Measurements from ENCODE around the gene LRPAP1.
"Not testable (repeated sequence)": the region's sequence is repeated elsewhere in the genome, so short reads cannot be mapped to it uniquely, and the experiment has no call there.

DNA sequence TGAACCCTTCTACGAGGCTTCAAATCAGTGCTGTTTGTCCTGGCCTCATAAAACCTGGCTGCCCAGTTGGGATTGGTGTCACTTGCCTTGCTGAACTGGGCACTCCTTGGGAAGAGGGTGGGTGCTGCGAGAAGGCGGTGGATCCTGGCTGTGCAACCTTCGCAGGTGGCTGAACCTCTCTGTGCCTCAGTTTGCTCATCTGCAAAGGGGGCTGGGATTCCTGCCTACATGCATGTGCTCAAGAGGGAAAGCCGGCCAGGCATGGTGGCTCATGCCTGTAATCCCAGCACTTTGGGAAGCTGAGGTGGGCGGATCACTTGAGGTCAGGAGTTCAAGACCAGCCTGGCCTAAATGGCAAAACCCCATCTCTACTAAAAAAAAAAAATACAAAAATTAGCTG lies 17.8 kb upstream of the LRPAP1 start:
- TF ChIP-seq, protein P1, sequence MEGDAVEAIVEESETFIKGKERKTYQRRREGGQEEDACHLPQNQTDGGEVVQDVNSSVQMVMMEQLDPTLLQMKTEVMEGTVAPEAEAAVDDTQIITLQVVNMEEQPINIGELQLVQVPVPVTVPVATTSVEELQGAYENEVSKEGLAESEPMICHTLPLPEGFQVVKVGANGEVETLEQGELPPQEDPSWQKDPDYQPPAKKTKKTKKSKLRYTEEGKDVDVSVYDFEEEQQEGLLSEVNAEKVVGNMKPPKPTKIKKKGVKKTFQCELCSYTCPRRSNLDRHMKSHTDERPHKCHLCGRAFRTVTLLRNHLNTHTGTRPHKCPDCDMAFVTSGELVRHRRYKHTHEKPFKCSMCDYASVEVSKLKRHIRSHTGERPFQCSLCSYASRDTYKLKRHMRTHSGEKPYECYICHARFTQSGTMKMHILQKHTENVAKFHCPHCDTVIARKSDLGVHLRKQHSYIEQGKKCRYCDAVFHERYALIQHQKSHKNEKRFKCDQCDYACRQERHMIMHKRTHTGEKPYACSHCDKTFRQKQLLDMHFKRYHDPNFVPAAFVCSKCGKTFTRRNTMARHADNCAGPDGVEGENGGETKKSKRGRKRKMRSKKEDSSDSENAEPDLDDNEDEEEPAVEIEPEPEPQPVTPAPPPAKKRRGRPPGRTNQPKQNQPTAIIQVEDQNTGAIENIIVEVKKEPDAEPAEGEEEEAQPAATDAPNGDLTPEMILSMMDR (IDR thresholded peaks at IDR 0.05 in 4 of 5, conservative IDR thresholded peaks at IDR 0.05 in 1 of 5): not testable (repeated sequence)
- TF ChIP-seq POLR2A (IDR thresholded peaks at IDR 0.05): not testable (repeated sequence)
